Uterus (tissue), 4 donors: ENCODE data around the gene CCDC120. TPM values are rescaled to one million over a fixed set of nuclear protein-coding genes. Genes with fewer than 3 reads are reported as not detected.

ENCODE experiments used
- DNase-seq, 2 donors: peaks; one replicate each; pipeline ENCODE4 v3.0.0-alpha.2; 2019 to 2020
- H3K27ac ChIP-seq, 2 donors: fragments of 200-600 bp; sonication (generic); 1 replicate in 1 of 2; 2 replicates in 1 of 2; pipeline ENCODE4 v1.5.1; 2016 to 2018
- H3K27me3 ChIP-seq, 2 donors: fragments of 200-600 bp; sonication (generic); one replicate each; pipeline ENCODE4 v1.5.1; 2018 to 2019; ENCODE audit warnings: control low read depth in 1 of 2
- H3K36me3 ChIP-seq, 2 donors: fragments of 200-600 bp; sonication (generic); one replicate each; pipeline ENCODE4 v1.5.1; 2019; ENCODE audit warnings: control low read depth in 1 of 2
- H3K4me1 ChIP-seq, 2 donors: fragments of 200-600 bp; sonication (generic); one replicate each; pipeline ENCODE4 v1.5.1; 2018 to 2019; ENCODE audit warnings: control low read depth in 1 of 2
- H3K4me3 ChIP-seq, 2 donors: fragments of 200-600 bp; sonication (generic); 1 replicate in 1 of 2; 2 replicates in 1 of 2; pipeline ENCODE4 v1.5.1; 2018 to 2019; ENCODE audit warnings: mild to moderate bottlenecking in 1 of 2
- H3K9me3 ChIP-seq, 2 donors: fragments of 200-600 bp; sonication (generic); one replicate each; pipeline ENCODE4 v1.5.1; 2019; ENCODE audit warnings: control low read depth in 1 of 2
- CTCF ChIP-seq, 4 experiments: fragments of 200-600 bp in 2 of 4; fragments of 450-650 bp in 2 of 4; sonication (generic) in 2 of 4; IDR thresholded peaks; one replicate each; pipeline ENCODE4 v1.5.1; 2016 to 2019; ENCODE audit warnings: antibody characterized with exemption in 4 of 4, mild to moderate bottlenecking in 2 of 4, moderate library complexity in 1 of 4
- POLR2A ChIP-seq, 2 donors: fragments of 450-650 bp; IDR thresholded peaks; one replicate each; pipeline ENCODE4 v1.6.1; 2016; ENCODE audit warnings: antibody characterized with exemption in 2 of 2, mild to moderate bottlenecking in 1 of 2, moderate library complexity in 1 of 2
- intact Hi-C: fragments of 100-400 bp; cut with DNase I; formaldehyde crosslinking; loops from one replicate; pipeline ENCODE4 v1.15.1; 2023; ENCODE audit warnings: low total_unique reads
- total RNA-seq, 4 donors: library from RNA; depleted of rRNA in 3 of 4; stranded (reverse); fragments of >200 nt in 3 of 4; gene quantifications; one replicate each; pipeline versions ENCODE4 v1.1.0 to v1.2.4, GENCODE V29; 2014 to 2023
- donor health status: DM: yes; HTN: yes; CAD: no.

CCDC120 gene
- total RNA-seq, 4 donors from 2014 or later = 2.0 to 12.0 (median 4.2) TPM

DNA sequence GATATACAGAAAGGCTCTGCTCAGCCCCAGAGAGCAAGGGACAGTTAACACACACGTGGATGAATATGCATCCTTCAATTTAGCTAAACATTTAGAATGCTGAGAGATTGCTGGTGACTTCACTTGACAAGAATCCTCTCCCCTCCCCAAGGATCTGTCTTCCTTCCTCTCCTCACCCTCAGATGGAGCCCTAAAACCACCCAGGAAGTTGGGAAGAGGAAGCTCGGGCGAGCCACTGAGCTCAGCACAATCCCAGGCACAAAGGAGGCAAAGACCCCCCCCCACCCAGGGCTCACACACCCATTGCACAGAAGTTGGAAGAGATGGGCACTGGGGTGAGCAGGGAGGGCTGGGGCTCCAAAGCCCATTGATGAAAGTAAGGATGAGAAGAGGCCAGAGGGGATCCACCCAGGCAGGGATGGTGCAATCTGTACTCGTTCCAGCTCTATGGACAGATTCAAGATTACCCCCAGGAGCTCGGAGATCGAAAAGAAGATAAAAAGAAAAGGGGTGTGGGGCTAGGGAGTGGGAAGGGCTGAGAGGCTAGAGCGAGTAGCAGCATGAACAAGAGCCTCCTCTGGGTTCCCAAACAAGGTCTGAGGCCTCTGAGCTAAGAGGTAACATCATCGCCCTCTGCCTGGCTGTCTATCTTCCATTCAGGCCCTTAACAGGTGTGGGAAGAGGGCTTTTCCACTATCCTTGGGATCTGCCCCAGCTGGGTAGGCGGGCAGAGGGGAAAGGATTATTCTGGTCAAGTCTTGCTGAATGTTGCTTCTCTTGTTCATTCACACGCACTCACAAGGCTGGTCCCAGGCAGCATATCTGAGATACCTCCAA lies 16.8 kb upstream of the CCDC120 start:
- intact Hi-C loops = no loop called here
- H3K27me3 ChIP-seq = no peaks in the 10 kb centered on the region
- peaks cover 0 to 4% of the 10 kb centered on the region in 2 donors for H3K4me1 ChIP-seq
- peak overlapping the region; percentile 56 to 57 for H3K4me3 ChIP-seq
- no peaks in the 10 kb centered on the region for H3K36me3 ChIP-seq
- no peaks in the 10 kb centered on the region for H3K9me3 ChIP-seq
- TF ChIP-seq CTCF (IDR thresholded peaks at IDR 0.05) (no peak), POLR2A (IDR thresholded peaks at IDR 0.05) (no peak)
- no peak for DNase-seq
- peak overlapping the region; percentile 97 to 98 for H3K27ac ChIP-seq

DNA sequence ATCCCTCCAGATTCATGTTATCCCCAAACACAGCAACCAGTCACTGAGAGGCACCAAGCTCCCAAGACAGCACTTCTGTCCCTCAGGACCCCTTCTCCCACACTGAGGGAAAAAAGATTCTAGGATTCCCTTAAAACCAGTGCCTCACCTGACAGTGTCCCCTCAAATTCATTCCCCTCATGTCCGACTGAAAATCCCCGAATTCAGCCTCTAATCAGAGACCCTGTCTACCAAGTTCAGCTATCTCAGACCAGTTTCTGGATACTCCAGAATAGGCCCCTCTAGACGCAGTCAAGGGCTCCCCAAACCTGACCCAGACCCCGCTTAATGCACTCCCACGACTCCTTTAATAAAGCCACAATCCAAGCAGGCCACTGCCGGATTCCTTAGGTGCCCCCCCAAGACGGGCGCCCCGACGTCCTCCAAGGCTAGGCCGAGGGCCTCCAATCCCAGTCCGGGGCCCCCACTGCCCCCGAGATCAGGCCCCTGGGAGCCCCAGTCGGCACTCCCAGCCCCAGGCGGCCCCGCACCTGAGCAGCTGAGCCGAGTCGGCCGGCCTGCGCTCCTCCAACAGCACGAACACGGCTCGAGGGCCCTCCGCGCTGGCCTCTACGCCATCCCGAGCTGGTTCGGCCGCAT lies 16.1 kb upstream of the CCDC120 start:
- H3K9me3 ChIP-seq = no peaks in the 10 kb centered on the region
- no peaks in the 10 kb centered on the region for H3K36me3 ChIP-seq
- intact Hi-C loops = no loop called here
- H3K27me3 ChIP-seq = no peaks in the 10 kb centered on the region
- H3K4me3 ChIP-seq = peak overlapping the region; percentile 56 to 57
- no peak for DNase-seq
- TF ChIP-seq CTCF (IDR thresholded peaks at IDR 0.05) (no peak), POLR2A (IDR thresholded peaks at IDR 0.05) (no peak)
- H3K27ac ChIP-seq = peak overlapping the region; percentile 97 to 98
- H3K4me1 ChIP-seq = peaks cover 0 to 4% of the 10 kb centered on the region in 2 donors

DNA sequence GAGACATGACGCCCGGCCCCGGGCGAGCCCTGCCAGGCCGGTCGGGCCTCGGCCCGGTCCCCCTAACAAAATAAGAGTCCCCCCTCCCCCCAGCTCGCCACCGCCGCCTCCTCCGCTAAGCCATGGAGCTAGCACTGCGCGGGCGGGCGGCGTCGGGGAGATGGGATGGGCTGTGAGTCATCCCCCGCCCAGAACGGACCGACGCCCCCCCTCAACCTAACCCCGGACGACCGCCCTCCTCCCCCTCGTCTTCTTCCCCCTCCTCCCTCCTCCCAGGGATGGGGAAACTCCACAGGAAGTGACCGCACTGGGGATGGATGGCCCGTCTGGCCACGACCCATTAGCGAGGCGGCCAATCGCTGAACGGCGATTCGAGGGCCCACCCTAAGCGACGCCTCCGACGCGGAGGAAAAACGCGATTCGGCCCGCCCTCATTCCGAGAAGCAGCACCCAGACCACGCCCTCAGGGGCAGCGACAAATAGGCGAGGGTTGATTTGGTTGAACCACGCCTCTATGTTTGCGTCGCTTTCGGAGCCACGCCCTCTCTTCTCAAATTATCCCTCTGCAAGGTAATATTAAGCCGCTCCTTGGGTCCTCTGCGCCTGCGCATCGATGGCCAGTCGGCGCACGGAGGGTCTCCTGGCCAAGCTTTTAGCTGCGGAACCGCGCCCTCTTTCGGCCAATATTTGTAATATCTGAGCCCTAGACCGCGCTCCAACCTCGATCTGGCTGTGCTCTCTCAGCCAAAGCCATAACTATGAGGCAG lies 15.4 kb upstream of the CCDC120 start, which contains the start of gene TFE3:
TSS of gene TFE3 (minus strand) at position 138 of the 767 bp plus-strand sequence. CDS start at position 7, 131 bp downstream.
- intact Hi-C loops = no loop called here

GRCh38 chrX:49043987-49044281 lies 14.9 kb upstream of the CCDC120 start:
- Histone ChIP-seq H3K27ac (peak overlapping the region; percentile 76 to 77), H3K36me3 (no peaks in the 10 kb centered on the region), H3K27me3 (no peaks in the 10 kb centered on the region), H3K9me3 (no peaks in the 10 kb centered on the region), H3K4me3 (no peak overlapping the region), H3K4me1 (peaks cover 0 to 4% of the 10 kb centered on the region in 2 donors)
- TF ChIP-seq POLR2A (IDR thresholded peaks at IDR 0.05) (no peak), CTCF (IDR thresholded peaks at IDR 0.05) (no peak)
- intact Hi-C loops = no loop called here
- no peak for DNase-seq

More for the DNA sequence above, 15.4 kb upstream of the CCDC120 start, which contains the start of gene TFE3:
- peak within 1 kb of the TSS; percentile 56 to 57 for H3K4me3 ChIP-seq
- peaks cover 0 to 4% of the 10 kb centered on the region in 2 donors for H3K4me1 ChIP-seq
- DNase-seq = peak; percentile 97 to 99
- H3K27me3 ChIP-seq = no peaks in the 10 kb centered on the region
- peak within 1 kb of the TSS; percentile 97 to 98 for H3K27ac ChIP-seq
- no peaks in the 10 kb centered on the region for H3K9me3 ChIP-seq
- TF ChIP-seq CTCF (IDR thresholded peaks at IDR 0.05) (peak; percentile 56 to 78 (median 66)), POLR2A (IDR thresholded peaks at IDR 0.05) (peak; percentile 80 to 84)
- H3K36me3 ChIP-seq = no peaks in the 10 kb centered on the region
